Sciatic nerve (tissue), 2 donors: ENCODE results near the gene CCDC157. TPM values are rescaled to one million over a fixed set of nuclear protein-coding genes. Genes with fewer than 3 reads are reported as not detected.
A peak's percentile ranks its signal among the peaks of the same experiment; 100 is the strongest.

ENCODE experiments used
- ATAC-seq: fragments of 200-7000 bp; cut with Tn5 transposase; one replicate; pipeline ENCODE4 v1.9.1; 2020; ENCODE audit warnings: mild to moderate bottlenecking, moderate library complexity
- DNase-seq: peaks from one replicate; pipeline ENCODE4 v3.0.0-alpha.2; 2020; ENCODE audit warnings: low spot score
- intact Hi-C: fragments of 100-400 bp; cut with DNase I; formaldehyde crosslinking; loops from one replicate; pipeline ENCODE4 v1.14.2; 2022
- total RNA-seq: library from RNA; stranded (reverse); fragmentation: NEBNext Ultra II Directional; extraction: Animal tissue kit (Norgen Biotek cat#: 25700); gene quantifications from one replicate; pipeline ENCODE4 v1.2.1, GENCODE V29; 2021
- donor health status: DM: no; HTN: no; CAD: no.
- donor health status: DM: no; HTN: no; CAD: no.

CCDC157 gene
- total RNA-seq, 1 donor from 2014 or later: 0.71 TPM

DNA sequence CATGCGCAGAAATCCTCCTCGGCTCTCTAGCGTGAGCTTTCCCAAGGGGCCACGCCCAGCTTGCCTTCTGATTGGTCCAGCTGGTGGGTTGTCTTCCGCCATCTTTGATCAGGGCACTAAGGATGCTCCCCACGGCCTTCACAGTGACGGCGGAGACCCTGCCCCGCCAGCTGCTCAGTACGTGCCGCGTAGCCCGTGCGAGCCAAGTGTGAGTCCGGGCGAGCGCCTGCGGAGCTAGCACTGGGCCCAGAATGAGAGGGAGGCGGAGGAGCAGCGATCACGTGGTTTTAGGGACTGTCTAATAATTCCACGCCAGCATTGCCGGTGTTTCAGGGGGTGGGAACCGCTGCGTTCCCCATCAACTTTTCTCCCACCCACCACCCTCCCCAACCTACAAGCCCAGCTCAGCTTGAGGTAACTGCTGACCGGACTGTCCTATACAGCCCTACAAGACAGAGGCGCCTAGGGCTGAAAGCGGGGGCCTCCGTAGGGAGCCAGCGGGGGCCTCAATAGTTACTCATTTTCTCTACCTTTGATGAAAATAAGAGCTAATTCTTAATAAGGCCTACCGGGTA is 67.2 kb downstream of the CCDC157 start:
- ATAC-seq: peak; percentile 97
- peak; percentile 99 for DNase-seq
- intact Hi-C loops: loop anchor here (2.0 kb wide), 1 partner anchor 25 kb away; no protein-coding TSS in a partner anchor

- ATAC-seq: no peak
- no peak for DNase-seq
- intact Hi-C loops: no loop called here
These were observed 67.9 kb downstream of the CCDC157 start for GRCh38 chr22:30424534-30425326.

- ATAC-seq: no peak
- intact Hi-C loops: no loop called here
These were observed 68.5 kb downstream of the CCDC157 start for GRCh38 chr22:30425327-30425615.

DNA sequence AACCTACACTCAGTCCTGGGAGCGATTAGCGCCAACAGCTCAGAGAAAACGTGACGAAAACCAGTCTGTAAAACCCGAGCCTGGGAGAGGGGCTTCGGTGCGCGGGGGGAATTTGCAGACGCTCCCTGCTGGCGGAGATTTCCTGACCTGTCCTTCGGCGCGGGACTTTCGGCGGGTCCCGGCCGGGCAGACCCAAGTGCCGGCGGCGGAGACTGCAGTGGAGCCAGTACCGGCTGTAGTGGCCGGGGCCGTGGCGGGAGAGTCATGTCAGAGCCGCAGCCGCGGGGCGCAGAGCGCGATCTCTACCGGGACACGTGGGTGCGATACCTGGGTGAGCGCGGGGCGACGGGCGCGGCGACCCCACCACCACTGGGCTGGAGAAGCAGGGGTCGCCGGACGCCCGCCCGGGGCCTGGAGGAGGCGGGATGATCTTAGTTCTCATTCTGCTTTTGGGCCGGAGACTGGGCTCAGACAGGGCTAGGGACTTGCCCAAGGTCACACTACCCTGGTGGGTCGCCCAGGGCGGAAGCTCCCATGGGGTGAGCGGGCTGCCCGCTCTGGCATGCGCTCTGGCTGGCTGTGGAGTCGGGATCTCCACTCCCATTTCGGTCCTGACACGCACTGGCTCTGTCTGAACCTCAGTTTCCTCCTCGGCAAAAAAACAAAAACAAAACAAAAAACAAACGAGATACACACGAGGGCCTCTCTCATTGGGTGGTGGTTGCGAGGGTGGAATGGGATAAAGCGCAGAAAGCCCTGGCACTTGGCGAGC is 69.0 kb downstream of the CCDC157 start, which contains the start of gene MTFP1:
MTFP1 (plus strand) TSS at position 153 of the 772 bp plus-strand sequence; CDS start at position 265, 112 bp downstream.
- ATAC-seq (no peak), DNase-seq (peak; percentile 74)
- intact Hi-C loops: no loop called here

More at GRCh38 chr22:30425327-30425615, 68.5 kb downstream of the CCDC157 start:
- DNase-seq: no peak

Other genes starting within 250 kb of the CCDC157 start
- gene LIF, start 110.2 kb upstream of the CCDC157 start, total RNA-seq: 3.2 TPM
- gene OSM, start 90.2 kb upstream of the CCDC157 start, total RNA-seq: 6.4 TPM
- 15.9 TPM for gene CASTOR1, start 67.5 kb upstream of the CCDC157 start, total RNA-seq
- gene TBC1D10A, start 30.1 kb upstream of the CCDC157 start, total RNA-seq: 29.4 TPM
- gene SF3A1, start 113 bp upstream of the CCDC157 start, total RNA-seq: 138 TPM
- 25.5 TPM for gene RNF215, start 30.4 kb downstream of the CCDC157 start, total RNA-seq
- 20.8 TPM for gene SEC14L2, start 40.0 kb downstream of the CCDC157 start, total RNA-seq
- 3.6 TPM for gene MTFP1, start 68.8 kb downstream of the CCDC157 start, total RNA-seq
- not detected for gene SEC14L3, start 115.0 kb downstream of the CCDC157 start, total RNA-seq
- gene SEC14L4, start 148.7 kb downstream of the CCDC157 start, total RNA-seq: 0.62 TPM
- gene SEC14L6, start 189.7 kb downstream of the CCDC157 start, total RNA-seq: 4.3 TPM
- gene GAL3ST1, start 217.7 kb downstream of the CCDC157 start, total RNA-seq: 26.3 TPM
- gene PES1, start 234.9 kb downstream of the CCDC157 start, total RNA-seq: 46.6 TPM